HG02973 (cell line): ENCODE results near the gene SH3PXD2A.
A peak's percentile ranks its signal among the peaks of the same experiment; 100 is the strongest.

Experiments used
- ATAC-seq: cut with Tn5 transposase; IDR thresholded peaks from one replicate; pipeline ENCODE4 v1.9.1; 2021; ENCODE audit warnings: moderate library complexity; ENCODE audit not compliant: unreplicated experiment

SH3PXD2A gene

DNA sequence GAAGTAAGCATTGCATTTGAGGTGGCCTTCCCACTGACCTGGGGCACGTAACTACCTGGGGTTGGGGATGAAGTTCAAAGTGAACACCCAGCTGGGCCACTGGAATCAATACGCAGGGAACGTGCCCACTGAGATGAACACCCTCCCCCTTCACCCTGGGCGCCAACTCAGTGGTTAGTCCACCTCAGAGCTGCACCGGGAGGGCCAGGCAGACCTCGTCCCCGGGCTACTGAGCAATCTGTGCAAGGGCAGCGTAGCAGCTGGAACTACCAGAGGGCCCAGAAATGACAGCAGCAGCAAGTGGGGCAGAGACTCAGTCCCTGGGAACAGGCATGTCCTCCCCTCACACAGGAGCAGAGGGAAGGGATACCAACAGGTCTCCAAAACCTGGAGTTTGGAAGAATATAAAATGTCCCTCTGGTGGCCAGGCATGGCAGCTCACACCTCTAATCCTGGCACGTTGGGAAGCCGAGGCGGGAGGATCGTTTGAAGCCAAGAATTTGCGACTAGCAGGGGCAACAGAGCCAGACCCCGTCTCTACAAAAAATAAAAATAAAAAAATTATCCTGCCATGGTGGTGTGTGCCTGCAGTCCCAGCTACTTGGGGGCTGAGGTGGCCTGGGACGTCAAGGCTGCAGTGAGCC is 143.9 kb downstream of the SH3PXD2A start:
- no peak for ATAC-seq

DNA sequence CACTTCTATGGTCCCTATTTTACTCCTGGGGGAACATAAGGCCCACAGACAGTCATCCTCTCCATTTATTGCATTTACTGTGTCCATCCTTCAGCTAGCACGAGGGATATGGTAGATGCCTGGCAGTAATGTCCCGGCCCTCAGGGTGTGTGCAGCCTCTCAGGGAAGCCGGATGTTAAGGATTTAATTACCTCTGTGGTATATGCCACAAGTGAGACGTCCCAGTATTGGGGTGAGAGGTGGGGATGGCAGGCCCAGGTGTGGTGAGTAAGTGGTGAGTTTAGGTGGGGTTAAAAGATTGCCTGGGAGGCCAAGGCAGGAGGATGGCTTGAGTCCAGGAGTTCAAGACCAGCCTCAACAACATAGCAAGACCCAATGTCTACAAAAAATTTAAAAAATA is 144.9 kb downstream of the SH3PXD2A start:
- no peak for ATAC-seq

DNA sequence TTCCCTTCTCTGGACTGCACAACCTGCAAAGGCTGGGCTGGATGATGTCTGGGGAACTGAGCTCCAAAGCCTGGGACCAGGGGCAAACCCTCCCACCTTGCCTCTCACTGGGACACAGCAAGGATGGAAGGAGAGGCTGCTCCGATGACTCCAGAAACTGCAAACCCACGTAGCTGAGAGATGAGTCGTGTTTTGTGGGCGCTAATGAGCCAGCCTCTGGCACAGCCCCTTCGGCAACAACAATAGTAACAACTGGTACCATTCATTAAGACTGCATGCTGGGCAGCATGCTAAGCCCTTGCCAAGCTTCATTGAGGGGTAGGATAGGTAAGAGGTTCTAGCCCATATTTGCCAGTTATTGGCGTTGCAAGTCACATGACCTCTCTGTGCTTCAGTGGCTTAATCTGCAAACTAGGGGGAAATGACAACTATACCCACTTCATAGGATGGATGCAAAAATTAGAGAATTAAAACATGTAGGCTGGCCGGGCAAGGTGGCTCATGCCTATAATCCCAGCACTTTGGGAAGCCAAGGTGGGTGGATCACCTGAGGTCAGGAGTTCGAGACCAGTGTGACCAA is 145.9 kb downstream of the SH3PXD2A start:
- ATAC-seq = no peak

DNA sequence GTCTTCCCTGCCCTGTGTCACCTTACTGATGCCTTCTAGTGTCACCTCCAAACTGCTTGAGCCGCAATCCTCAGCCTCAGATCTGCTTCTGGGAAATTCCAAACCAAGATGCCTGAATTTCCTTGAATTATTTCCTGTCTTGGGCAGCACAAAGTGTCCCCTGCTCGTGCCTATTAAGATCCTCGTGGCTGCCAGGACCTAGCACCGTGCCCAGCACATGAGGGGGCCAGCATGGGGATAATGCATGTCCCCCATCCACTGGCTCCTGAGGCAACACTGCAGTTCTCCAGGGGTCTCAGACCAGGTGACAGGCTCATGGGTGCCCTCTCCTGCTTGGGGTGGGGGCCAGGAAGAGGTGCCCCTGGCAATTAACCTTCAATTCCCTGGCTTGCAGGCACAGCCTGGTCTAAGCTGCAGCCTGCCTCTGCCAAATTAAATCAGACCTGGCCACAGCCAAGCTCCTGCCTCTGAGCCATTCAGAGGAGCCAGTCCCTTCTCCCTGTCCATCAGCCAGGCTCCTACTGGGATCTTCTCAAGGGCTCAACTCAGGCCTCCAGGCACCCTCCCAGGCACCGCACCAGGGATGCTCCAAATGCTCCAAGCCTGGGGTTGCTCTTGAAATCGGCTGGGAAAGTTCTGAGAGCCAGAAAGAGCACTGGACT is 146.6 kb downstream of the SH3PXD2A start:
- ATAC-seq = no peak

DNA sequence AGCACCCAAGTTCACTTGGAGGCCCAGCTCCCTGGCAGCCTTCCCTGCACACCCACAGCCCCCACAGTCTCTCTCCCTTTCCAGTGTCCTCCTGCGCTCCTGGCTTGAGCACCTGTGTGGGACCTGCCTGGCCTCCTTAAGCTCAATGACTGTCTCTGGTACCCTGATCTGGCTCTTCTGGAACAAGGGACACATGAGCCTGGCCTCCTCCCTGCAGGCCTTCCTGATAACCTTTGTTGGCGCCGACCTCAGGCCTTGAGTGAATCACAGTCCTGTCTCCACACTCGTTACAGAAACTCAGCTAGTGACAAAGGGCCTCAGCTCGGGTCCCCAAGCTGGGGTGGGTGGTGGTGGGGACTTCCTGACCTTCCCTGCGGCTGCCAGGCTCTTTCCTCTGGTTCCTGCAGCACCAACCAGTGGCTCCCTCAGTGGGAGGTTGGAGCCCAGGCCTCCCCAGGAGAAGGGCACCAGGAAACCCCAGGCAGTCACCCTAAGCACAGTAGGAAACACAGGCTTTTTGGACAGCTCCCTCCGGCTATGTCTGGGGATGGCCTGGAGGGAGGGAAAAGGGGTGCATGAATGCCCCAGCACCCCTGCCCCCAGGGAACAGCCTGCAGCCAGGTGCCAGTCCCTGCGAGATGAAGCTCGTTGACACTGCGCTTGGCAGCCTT is 147.3 kb downstream of the SH3PXD2A start:
- no peak for ATAC-seq

DNA sequence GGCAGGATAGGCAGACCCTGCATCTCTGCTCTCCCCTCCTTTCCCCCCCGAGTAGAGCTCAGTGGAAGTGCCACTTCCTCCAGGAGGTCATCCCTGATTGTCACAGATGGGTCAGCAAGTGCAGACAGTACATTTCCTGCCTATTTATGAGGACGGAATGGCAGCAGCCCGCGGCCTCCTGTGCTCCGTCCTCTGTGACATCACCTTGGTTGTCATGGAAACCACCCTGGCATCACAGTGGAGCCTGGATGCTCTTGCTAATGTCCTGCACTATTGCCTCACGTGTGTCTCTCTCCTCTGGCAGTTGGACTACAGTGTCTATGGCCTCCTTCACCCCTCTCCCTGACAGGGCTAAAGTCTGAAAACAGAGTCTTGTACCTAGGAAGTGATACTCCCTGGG is 148.6 kb downstream of the SH3PXD2A start:
- no peak for ATAC-seq

DNA sequence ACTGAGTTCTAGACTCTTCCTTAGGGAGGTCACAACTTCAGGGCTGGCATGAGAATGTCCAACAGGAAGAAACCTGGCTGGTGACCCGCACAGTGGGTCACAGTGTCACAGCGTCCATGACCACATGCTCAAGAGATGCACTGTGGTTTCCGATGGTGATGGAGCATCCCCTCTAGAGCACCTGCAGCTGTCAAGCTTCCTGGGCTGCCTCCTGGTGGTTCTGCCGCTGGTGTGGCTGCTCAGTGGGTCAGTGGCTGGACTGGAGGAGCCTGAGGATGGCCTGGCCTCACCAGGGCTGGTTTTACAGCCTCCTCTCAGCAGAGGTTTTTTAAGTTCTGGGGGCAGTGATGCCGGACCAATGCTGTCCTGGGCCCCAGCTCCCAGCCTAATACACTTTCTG is 149.3 kb downstream of the SH3PXD2A start:
- no peak for ATAC-seq

DNA sequence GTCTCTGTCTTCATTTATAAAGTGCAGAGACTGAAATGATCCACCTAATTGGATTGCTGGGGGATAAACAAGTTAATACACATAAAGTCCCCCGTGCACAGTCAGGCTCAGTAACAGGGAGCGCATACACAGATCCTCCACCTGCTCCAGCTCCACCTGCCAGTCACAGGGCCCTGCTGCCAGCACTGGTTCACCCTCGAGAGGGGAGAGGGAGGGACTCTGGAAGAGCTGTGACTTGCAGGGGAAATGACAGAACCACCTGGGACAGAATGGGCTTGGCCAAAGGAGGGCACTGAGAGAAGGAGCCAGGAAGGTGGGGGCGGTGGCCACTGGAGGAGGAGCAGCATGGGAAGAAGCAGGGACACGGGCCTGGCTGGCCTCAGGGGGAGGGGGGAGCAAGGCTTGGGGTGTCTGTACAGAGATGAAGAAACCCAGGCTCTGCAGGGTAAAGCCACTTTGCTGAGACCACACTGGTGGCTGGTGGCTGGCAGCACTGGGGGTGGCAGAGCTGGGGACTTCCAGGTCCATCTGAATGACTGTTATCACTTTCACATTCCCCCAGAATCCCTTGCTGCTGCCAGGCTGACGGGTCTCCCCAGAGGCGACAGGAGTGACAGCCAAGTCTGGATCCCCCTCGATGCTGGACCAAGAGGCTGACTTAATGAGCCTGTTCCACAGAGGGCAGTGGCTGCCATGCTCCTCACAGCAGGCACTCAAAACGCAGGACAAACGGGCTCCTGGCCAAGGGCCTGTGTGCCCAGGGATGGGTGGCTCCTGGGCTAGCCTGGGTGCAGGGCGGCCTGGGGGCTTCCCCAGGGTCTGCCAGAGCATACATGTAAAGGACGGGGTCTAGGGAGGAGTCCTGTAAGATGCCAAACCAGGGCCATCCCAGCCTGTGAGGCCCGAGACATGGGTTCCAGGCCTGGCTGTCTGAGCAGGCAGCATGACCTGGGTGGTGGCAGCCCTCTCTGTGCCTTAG is 151.1 kb downstream of the SH3PXD2A start:
- no peak for ATAC-seq

DNA sequence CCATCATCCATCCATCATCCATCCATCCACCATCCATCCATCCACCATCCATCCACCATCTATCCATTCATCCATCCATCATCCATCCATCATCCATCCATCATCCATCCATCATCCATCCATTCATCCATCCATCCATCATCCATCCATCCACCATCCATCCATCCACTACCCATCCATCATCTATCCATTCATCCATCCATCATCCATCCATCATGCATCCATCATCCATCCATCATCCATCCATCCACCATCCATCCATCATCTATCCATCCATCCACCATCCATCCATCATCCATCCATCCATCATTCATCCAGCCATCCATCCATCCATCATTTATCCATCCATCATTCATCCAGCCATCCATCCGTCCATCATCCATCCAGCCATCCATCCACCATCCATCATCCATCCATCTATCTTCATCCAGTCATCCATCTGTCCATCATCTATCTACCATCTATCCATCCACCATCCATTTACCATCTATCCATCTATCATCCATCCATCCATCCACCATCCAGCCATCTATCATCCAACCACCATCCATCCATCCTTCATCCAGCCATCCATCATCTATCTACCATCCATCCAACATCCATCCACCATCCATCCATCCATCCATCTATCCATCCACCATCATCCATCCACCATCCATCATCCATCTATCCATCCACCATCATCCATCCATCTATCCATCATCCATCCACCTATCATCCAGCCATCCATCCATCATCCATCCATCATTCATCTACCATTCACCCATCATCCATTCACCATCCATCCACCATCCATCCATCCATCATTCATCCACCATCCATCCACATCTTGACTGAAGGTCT is 153.8 kb downstream of the SH3PXD2A start:
- ATAC-seq = no peak

DNA sequence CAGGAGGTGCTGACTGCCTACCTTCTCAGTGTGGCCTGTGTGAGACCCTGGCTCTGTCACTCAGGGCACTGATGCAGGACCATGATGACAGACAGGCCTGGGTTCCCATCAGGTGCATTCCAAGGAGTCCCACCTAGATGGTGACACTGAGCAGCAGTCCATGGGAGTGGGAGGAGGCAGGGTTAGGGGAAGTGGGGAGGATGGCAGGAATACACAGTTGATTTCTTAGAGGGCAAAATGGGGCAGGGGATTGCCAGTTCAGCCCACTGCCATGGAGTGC is 155.0 kb downstream of the SH3PXD2A start:
- no peak for ATAC-seq

DNA sequence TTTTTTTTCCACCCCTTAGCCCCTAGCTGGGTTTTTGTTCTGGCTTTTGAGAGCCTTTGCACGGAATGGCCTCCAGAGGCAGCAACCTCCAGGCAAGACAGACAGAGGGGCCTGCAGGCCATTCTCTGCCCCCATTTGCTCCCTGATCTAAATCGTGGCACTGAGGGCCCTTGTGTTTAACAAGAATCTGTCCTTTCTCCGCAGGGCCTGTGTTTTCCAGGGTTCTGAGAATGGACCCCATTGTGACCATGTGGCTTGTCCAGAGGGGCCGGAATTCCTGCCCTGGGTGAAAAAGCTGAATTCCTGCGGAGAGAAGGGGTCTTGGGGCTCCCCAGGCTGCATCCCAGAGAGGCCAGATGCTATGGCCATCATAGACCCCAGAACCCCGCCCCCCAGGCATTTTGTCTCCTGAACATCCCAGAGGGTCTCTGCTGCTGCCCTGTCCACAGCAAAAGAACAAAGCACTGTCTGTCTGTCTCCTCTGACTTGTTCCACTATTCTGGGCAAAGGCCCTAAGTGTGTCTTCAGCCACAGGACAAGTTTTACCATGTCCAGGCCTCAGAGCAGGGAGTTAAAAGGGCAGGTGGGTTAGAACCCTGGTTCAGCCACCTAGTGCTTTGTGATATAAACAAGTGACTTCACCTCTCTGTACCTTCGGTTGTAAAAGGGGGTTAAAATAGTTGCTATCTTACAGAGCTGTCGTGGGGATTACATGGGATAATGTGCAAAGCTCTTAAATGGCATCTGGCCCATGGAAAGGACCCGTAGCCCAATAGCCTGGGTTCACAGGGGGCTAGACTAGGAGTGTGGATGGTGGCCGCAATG is 155.6 kb downstream of the SH3PXD2A start:
- no peak for ATAC-seq

DNA sequence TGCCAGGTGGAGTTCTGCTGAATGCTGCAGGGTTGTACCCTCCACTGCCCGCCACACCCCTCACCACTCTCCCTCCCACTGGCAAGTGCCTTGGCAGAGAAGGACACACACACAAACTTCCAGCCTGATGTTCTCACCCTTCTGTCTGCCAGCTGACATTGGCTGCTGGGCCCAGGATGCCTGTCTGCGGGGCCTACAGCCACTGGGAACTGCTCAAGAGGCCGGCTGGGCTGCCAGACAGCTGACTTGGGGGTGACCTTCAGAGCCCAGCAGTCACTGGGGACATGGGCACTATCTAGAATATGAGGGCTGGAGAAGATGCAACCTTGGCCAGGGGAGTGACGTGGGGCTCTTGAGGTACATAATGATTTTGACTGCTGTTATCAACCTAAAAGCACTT is 157.1 kb downstream of the SH3PXD2A start:
- ATAC-seq = no peak

DNA sequence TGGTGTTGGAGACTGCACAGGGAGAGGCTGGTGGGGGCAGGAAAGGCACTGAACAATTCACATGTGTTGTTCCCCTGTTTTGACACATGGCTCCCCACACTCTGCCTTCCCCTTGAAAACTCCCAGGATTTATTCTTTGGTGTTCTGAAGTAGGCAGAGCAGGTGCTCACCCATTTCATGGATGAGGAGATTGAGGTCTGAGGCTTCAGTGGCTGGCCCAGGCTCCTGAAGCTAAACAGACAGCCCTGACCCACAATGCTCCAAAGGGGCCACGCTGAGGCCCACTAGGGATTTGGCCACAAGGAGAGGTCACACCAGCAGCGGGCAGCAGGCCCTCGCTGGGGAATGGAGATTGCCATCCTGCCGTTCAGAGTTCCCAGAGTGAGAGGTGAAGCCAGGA is 157.6 kb downstream of the SH3PXD2A start:
- ATAC-seq = no peak

DNA sequence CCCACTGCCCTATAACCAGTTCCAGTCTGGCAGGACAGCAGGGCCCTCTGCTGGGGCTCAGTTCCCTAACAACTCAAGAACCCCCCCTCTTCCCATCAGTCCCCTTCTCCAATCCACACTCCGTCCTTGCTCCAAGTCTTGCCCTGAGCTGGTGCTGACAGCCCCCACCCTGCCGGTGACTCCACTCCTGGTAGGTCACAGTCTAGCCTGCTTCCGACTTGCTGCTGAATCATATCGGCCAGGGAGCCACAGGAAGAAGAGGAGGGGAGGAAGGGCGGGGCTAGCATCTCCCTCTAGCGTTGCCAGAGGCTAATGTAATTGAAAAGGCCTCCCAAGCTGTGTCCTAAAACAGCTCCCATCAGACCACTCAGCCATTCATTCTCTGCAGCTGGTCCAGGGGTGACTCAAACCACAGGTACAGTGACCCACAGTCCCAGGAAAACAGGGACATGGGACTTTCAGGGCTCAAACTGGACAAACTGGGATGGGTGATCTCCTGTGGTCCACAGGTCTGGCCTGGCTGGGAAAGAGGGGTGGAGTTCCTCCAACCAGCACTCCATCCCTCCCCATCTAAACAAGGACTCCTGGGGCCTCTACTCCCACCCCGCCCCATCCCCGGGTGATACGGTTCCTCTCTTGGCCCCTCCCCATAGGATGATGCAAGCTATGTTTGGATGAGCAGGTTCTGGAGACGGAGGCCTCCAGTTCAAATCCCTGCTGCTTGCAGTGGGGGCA is 158.8 kb downstream of the SH3PXD2A start:
- peak; percentile 39 for ATAC-seq

DNA sequence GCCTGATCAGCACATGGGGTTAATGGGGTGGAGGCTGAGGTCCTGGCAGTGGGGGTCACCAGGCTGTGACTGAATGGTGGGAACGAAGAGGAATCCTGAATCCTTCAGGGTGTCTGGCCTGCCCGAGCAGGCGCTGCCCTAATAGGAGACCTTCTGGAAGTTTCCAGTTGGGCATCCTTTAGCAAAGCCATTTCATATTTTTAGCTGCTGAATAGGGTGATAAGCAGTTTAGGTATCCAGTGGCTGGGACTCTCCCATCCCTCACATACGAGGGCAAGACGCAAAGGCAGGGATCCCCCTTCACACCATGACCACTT is 159.3 kb downstream of the SH3PXD2A start:
- ATAC-seq = no peak

DNA sequence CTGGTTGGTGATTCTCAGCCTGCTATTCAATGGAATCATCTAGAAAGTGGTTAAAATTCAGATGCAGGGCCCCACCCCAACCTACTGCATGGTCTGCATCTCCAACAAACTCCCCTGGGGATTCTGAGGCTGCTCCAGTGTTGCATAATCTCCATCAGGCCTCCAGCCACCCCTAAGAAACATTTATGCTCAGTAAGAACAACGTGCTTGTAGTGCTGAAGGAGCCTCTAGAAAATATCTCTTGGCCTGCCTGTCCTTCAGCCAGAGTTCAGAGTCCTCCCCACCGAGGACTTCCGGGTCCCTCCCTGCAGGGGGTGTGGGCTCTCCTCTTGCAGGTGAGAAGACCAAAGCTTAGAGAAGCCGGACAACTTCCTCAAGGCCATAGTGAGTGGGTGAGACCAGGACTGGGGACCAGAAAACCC is 159.8 kb downstream of the SH3PXD2A start:
- ATAC-seq = no peak

DNA sequence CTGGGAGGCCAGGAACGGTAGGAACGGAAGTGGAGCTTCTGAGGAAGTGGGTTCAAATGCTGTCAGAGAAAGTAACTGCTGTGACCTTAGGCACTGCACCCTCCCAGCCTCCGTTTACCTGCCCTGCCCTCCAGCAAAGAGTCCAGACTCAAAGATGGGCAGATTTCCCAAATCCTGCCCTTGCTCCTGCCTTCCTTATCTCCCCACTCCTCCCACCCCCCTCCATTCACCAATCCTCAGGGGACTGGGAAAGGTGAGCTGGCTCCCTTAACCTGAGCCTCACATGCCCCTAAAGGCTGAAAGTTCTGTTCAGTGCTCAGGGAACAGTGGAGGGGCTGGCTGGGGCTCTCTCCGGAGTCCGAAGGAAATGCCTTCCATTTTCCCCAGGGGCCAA is 161.6 kb downstream of the SH3PXD2A start:
- ATAC-seq = no peak

DNA sequence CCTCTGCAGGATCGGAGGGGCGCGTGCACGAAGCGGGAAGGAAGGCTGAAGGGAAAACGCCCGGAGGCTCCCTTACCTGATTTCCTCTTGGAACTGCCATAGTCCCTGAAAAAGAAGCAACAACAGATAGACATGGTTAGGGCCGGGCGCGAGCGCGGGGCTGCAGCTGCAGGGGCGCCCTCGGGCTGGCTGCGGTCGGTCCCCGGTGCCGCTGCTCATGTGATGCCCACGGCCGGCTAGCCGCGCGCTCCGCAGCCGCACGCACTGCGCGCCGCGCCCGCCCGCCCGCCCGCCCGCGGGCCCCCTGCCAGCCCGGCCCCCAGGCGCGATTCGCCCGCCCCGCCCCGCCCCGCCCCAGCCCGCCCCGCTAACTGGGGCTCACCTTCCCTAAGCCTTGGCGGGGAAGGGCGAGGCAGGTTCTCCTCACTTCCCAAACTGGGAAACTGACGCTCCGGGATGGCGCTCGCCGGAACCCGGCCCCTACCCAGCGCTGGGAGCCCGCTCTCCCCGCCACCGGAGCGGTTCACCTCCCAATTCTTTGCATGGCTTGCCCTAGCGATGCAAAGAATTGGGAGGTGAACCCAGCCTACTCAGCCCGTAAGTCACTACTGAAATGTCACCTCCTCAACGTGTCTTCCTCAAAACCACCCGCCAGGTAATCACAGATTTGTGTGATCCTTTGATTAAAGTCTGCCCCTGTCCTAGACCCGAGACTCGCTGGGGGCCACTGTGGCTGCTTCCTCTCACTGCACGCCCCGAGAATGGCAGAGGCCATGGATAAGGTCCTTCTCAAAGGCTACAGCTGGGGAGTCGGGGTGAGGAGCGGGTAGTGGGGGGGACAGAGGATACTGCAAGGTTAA is 162.2 kb downstream of the SH3PXD2A start:
- peak; percentile 20 for ATAC-seq
